Ovary (tissue), 9 donors: ENCODE results near the gene RGS6. TPM values are rescaled to one million over a fixed set of nuclear protein-coding genes. Genes with fewer than 3 reads are reported as not detected.

Experiments
- DNase-seq, 5 donors: peaks; one replicate each; pipeline ENCODE4 v3.0.0-alpha.2; 2019 to 2020
- H3K27ac ChIP-seq, 2 donors: fragments of 200-600 bp; one replicate each; pipeline versions ENCODE4 v1.5.1 to v1.8.0; 2019 to 2022
- H3K27me3 ChIP-seq: fragments of 200-600 bp; one replicate; pipeline ENCODE4 v1.8.0; 2022
- H3K36me3 ChIP-seq: fragments of 200-600 bp; sonication (generic); one replicate; pipeline ENCODE4 v1.5.1; 2019
- H3K4me1 ChIP-seq: one replicate; pipeline ENCODE4 v1.8.1; 2013; ENCODE audit warnings: mild to moderate bottlenecking, moderate library complexity; ENCODE audit not compliant: insufficient read depth
- H3K4me3 ChIP-seq: fragments of 200-600 bp; sonication (generic); one replicate; pipeline ENCODE4 v1.5.1; 2017
- H3K9me3 ChIP-seq, 2 donors: fragments of 200-600 bp in 1 of 2; sonication (generic) in 1 of 2; one replicate each; pipeline versions ENCODE4 v1.5.1 to v1.8.1; 2013 to 2019; ENCODE audit warnings: mild to moderate bottlenecking in 1 of 2, moderate library complexity in 1 of 2
- EP300 ChIP-seq: sonication (generic); formaldehyde crosslinking; IDR thresholded peaks from one replicate; pipeline ENCODE4 v1.6.1; 2017; ENCODE audit warnings: antibody characterized with exemption
- POLR2A ChIP-seq: fragments of 450-650 bp; IDR thresholded peaks from one replicate; pipeline ENCODE4 v1.6.1; 2017; ENCODE audit warnings: antibody characterized with exemption, mild to moderate bottlenecking, moderate library complexity
- WGBS, 3 donors: extraction: QIAGEN DNeasy Blood & Tissue Kit in 1 of 3; methylation state at CpG; one replicate each; pipeline versions ENCODE4 v1.1.5 to v1.1.7; 2013 to 2017; 5-methylcytosine and 5-hydroxymethylcytosine counted together
- intact Hi-C, 4 donors: fragments of 100-400 bp; cut with DNase I; formaldehyde crosslinking; loops; one replicate each; pipeline versions ENCODE4 v1.11.0 to v1.15.1; 2022 to 2023
- polyA plus RNA-seq, 2 donors: library from polyadenylated mRNA; stranded (reverse); fragments of 200-250 nt in 1 of 2; fragments of 350-450 nt in 1 of 2; fragmentation: Illumina TruSeq in 1 of 2; extraction: RNeasy Lipid Tissue Mini Kit (QIAGEN cat#74804) in 1 of 2; gene quantifications; one replicate each; pipeline ENCODE4 v1.2.3, GENCODE V29; 2013 to 2014
- total RNA-seq, 7 donors: library from RNA; depleted of rRNA in 2 of 7; stranded (reverse); fragments of >200 nt in 2 of 7; fragmentation: NEBNext Ultra II Directional in 3 of 7; extraction: Animal tissue kit (Norgen Biotek cat#: 25700) in 3 of 7; gene quantifications; one replicate each; pipeline versions ENCODE4 v1.1.0 to v1.2.4, GENCODE V29; 2016 to 2023
- TF ChIP-seq, protein P1 (sequence below), 3 donors: fragments of 450-650 bp in 2 of 3; fragments of 200-600 bp in 1 of 3; IDR thresholded peaks; one replicate each; pipeline versions ENCODE4 v1.5.1 to v1.8.0; 2016 to 2022; ENCODE audit warnings: antibody characterized with exemption in 3 of 3, mild to moderate bottlenecking in 1 of 3
- donor health status: DM: no; HTN: no; CAD: no; lungs with moderate emphysema.
- donor health status: DM: no; HTN: no; CAD: no.
- donor health status: Bipolar disorder and iron deficiency.
- donor health status: DM: yes; HTN: yes; CAD: no.
- donor health status: DM: no; HTN: no; CAD: no.
- donor health status: DM: yes; HTN: yes; CAD: no.

RGS6 gene
- total and polyA plus RNA-seq, 9 donors: 0.53 to 6.9 (median 1.1) TPM

GRCh38 chr14:72126561-72126960, 194.3 kb downstream of the RGS6 start:
- Histone ChIP-seq H3K9me3 (no peaks in the 10 kb centered on the region), H3K4me3 (no peak overlapping the region), H3K36me3 (no peaks in the 10 kb centered on the region), H3K4me1 (no peaks in the 10 kb centered on the region), H3K27ac (no peak overlapping the region), H3K27me3 (no peaks in the 10 kb centered on the region)
- TF ChIP-seq POLR2A (no peak), EP300 (no peak)
- TF ChIP-seq, protein P1, sequence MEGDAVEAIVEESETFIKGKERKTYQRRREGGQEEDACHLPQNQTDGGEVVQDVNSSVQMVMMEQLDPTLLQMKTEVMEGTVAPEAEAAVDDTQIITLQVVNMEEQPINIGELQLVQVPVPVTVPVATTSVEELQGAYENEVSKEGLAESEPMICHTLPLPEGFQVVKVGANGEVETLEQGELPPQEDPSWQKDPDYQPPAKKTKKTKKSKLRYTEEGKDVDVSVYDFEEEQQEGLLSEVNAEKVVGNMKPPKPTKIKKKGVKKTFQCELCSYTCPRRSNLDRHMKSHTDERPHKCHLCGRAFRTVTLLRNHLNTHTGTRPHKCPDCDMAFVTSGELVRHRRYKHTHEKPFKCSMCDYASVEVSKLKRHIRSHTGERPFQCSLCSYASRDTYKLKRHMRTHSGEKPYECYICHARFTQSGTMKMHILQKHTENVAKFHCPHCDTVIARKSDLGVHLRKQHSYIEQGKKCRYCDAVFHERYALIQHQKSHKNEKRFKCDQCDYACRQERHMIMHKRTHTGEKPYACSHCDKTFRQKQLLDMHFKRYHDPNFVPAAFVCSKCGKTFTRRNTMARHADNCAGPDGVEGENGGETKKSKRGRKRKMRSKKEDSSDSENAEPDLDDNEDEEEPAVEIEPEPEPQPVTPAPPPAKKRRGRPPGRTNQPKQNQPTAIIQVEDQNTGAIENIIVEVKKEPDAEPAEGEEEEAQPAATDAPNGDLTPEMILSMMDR (IDR thresholded peaks at IDR 0.05): no peak
- no peak for DNase-seq
- intact Hi-C loops: no loop called here
- 86 to 95% (median 93%) methylated on average over 2 of the region's 2 CpGs for WGBS, 3 donors

GRCh38 chr14:72128629-72129028, 196.4 kb downstream of the RGS6 start:
- no peaks in the 10 kb centered on the region for H3K36me3 ChIP-seq
- no peaks in the 10 kb centered on the region for H3K4me1 ChIP-seq
- H3K27ac ChIP-seq: no peak overlapping the region
- TF ChIP-seq, protein P1 (IDR thresholded peaks at IDR 0.05): no peak
- TF ChIP-seq EP300 (no peak), POLR2A (no peak)
- intact Hi-C loops: no loop called here
- no peak for DNase-seq
- H3K27me3 ChIP-seq: no peaks in the 10 kb centered on the region
- WGBS, 3 donors: 75 to 83% (median 80%) methylated on average over 11 of the region's 11 CpGs
- no peaks in the 10 kb centered on the region for H3K9me3 ChIP-seq
- H3K4me3 ChIP-seq: no peak overlapping the region

DNA sequence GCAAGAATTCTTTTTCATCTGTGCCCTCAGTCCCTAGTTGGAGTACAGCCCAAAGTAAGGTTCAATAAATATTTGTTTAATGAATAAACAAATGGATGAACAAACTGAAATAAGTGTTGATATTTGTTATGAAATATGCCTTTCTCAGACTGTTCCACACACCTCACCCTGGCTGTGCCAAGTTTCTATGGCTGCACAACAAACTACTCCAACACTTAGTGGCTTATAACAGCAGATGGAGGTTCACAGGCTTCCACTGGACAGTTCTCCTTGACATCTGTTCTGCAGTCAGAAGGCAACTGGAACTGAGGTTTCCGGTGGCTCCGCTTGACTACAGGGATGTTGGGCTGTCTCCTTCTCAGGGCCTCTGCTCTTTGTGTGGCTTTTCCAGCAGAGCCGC, 197.1 kb downstream of the RGS6 start:
- Histone ChIP-seq H3K4me3 (no peak overlapping the region), H3K4me1 (no peaks in the 10 kb centered on the region), H3K27ac (no peak overlapping the region), H3K27me3 (no peaks in the 10 kb centered on the region), H3K9me3 (no peaks in the 10 kb centered on the region), H3K36me3 (no peaks in the 10 kb centered on the region)
- WGBS, 3 donors: 88 to 94% (median 89%) methylated on average over 3 of the region's 3 CpGs
- intact Hi-C loops: no loop called here
- no peak for DNase-seq
- TF ChIP-seq EP300 (no peak), POLR2A (no peak)
- TF ChIP-seq, protein P1 (IDR thresholded peaks at IDR 0.05): no peak

DNA sequence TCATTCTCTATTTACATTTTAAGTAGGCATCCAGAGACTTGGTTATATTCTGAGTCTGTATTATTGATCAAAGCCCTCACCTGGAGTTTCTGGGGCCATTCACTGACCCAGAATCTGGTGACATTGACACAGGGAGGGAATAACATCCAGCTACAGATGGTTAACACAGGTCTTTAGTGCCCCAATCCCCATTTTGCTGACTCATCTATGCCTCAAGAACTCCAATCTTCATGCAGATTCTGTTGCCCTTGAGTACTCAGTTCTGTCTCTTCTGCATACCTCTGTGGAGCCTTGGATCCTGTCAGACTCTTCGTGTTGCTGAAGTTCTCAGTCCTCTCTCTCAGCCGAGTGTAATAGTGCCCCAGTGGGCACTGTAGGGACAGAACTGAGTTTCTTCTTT, 208.9 kb downstream of the RGS6 start:
- Histone ChIP-seq H3K27ac (no peak overlapping the region), H3K36me3 (no peaks in the 10 kb centered on the region), H3K4me1 (no peaks in the 10 kb centered on the region), H3K9me3 (no peaks in the 10 kb centered on the region), H3K27me3 (no peaks in the 10 kb centered on the region), H3K4me3 (no peak overlapping the region)
- DNase-seq: no peak
- intact Hi-C loops: no loop called here
- WGBS, 3 donors: 74 to 85% (median 81%) methylated on average over 2 of the region's 2 CpGs
- no peak for TF ChIP-seq POLR2A
- TF ChIP-seq, protein P1 (IDR thresholded peaks at IDR 0.05): no peak

- WGBS, 3 donors: 91 to 94% (median 91%) methylated on average over 2 of the region's 2 CpGs
- no peak for TF ChIP-seq POLR2A
- Histone ChIP-seq H3K27me3 (no peaks in the 10 kb centered on the region), H3K36me3 (no peaks in the 10 kb centered on the region), H3K4me3 (no peak overlapping the region), H3K9me3 (no peaks in the 10 kb centered on the region), H3K27ac (no peak overlapping the region), H3K4me1 (no peaks in the 10 kb centered on the region)
- intact Hi-C loops: no loop called here
- no peak for DNase-seq
Observed at GRCh38 chr14:72142328-72142727, 210.1 kb downstream of the RGS6 start.
